Measurements from ENCODE around the gene RIPOR1. TPM values are rescaled to one million over a fixed set of nuclear protein-coding genes. Genes with fewer than 3 reads are reported as not detected.
A peak's percentile ranks its signal among the peaks of the same experiment; 100 is the strongest.

The RIPOR1 gene
- total RNA-seq, 1 experiment from 2014 or later: 59.0 TPM

- CTCF ChIA-PET: interaction anchor here (0.9 to 1.9 kb wide), 5 partner anchors 8 to 16 kb away, joined by 3 to 11 read pairs (median 4); partner anchors contain the start of gene RIPOR1
- DNase-seq: peak; percentile 66
- no TSS peak for BruUV-seq (replicated peaks)
- no peaks in the 10 kb centered on the region for H3K27me3 Mint-ChIP-seq (ENCODE audit: unreplicated experiment)
- peak overlapping the region; percentile 47 for H3K27ac Mint-ChIP-seq (ENCODE audit: unreplicated experiment)
- peak overlapping the region; percentile 69 for H3K4me3 Mint-ChIP-seq (ENCODE audit: low read depth, unreplicated experiment)
- peaks cover 55% of the 10 kb centered on the region for H3K4me1 Mint-ChIP-seq (ENCODE audit: low read depth, unreplicated experiment)
- TF ChIP-seq CTCF (IDR thresholded peaks at IDR 0.05; ENCODE audit: unreplicated experiment): no peak
- H3K9me3 Mint-ChIP-seq (ENCODE audit: low read depth, unreplicated experiment): no peaks in the 10 kb centered on the region
- peaks cover 54% of the 10 kb centered on the region for H3K36me3 Mint-ChIP-seq (ENCODE audit: insufficient read depth, unreplicated experiment)
- intact Hi-C loops (cut with micrococcal nuclease; ENCODE audit: unreplicated experiment): no loop called here
Measured at GRCh38 chr16:67537270-67537635, 8.6 kb downstream of the RIPOR1 start.

- CTCF ChIA-PET: interaction anchor here (0.9 to 1.9 kb wide), 4 partner anchors 8 to 17 kb away, joined by 3 to 11 read pairs (median 6); partner anchors contain the start of gene RIPOR1
- Mint-ChIP-seq H3K4me3 (ENCODE audit: low read depth, unreplicated experiment) (peak overlapping the region; percentile 69), H3K27me3 (ENCODE audit: unreplicated experiment) (no peaks in the 10 kb centered on the region), H3K4me1 (ENCODE audit: low read depth, unreplicated experiment) (peaks cover 55% of the 10 kb centered on the region), H3K9me3 (ENCODE audit: low read depth, unreplicated experiment) (no peaks in the 10 kb centered on the region), H3K27ac (ENCODE audit: unreplicated experiment) (peak overlapping the region; percentile 47), H3K36me3 (ENCODE audit: insufficient read depth, unreplicated experiment) (peaks cover 61% of the 10 kb centered on the region)
- intact Hi-C loops (cut with micrococcal nuclease; ENCODE audit: unreplicated experiment): no loop called here
- peak; percentile 74 for DNase-seq
- no peak for TF ChIP-seq CTCF (IDR thresholded peaks at IDR 0.05; ENCODE audit: unreplicated experiment)
- BruUV-seq (replicated peaks): no TSS peak
Measured at GRCh38 chr16:67537636-67538591, 9.3 kb downstream of the RIPOR1 start.

- H3K9me3 Mint-ChIP-seq (ENCODE audit: low read depth, unreplicated experiment): no peaks in the 10 kb centered on the region
- no peaks in the 10 kb centered on the region for H3K27me3 Mint-ChIP-seq (ENCODE audit: unreplicated experiment)
- peak overlapping the region; percentile 69 for H3K4me3 Mint-ChIP-seq (ENCODE audit: low read depth, unreplicated experiment)
- H3K4me1 Mint-ChIP-seq (ENCODE audit: low read depth, unreplicated experiment): peaks cover 47% of the 10 kb centered on the region
- peaks cover 60% of the 10 kb centered on the region for H3K36me3 Mint-ChIP-seq (ENCODE audit: insufficient read depth, unreplicated experiment)
- no peak overlapping the region for H3K27ac Mint-ChIP-seq (ENCODE audit: unreplicated experiment)
- CTCF ChIA-PET: interaction anchor here (1.0 to 1.9 kb wide), 3 partner anchors 9 to 18 kb away, joined by 7 to 11 read pairs (median 7); partner anchors contain the start of gene RIPOR1
- no peak for TF ChIP-seq CTCF (IDR thresholded peaks at IDR 0.05; ENCODE audit: unreplicated experiment)
- no TSS peak for BruUV-seq (replicated peaks)
- intact Hi-C loops (cut with micrococcal nuclease; ENCODE audit: unreplicated experiment): no loop called here
- peak; percentile 38 for DNase-seq
Measured at GRCh38 chr16:67538666-67539101, 10.1 kb downstream of the RIPOR1 start.

- H3K36me3 Mint-ChIP-seq (ENCODE audit: insufficient read depth, unreplicated experiment): peaks cover 66% of the 10 kb centered on the region
Measured at GRCh38 chr16:67539271-67539670, 10.6 kb downstream of the RIPOR1 start.

More at GRCh38 chr16:67539271-67539670, 10.6 kb downstream of the RIPOR1 start:
- H3K4me3 Mint-ChIP-seq (ENCODE audit: low read depth, unreplicated experiment): peak overlapping the region; percentile 69
- no peaks in the 10 kb centered on the region for H3K9me3 Mint-ChIP-seq (ENCODE audit: low read depth, unreplicated experiment)
- DNase-seq: no peak
- H3K27ac Mint-ChIP-seq (ENCODE audit: unreplicated experiment): no peak overlapping the region
- peaks cover 46% of the 10 kb centered on the region for H3K4me1 Mint-ChIP-seq (ENCODE audit: low read depth, unreplicated experiment)
- intact Hi-C loops (cut with micrococcal nuclease; ENCODE audit: unreplicated experiment): no loop called here
- no peak for TF ChIP-seq CTCF (IDR thresholded peaks at IDR 0.05; ENCODE audit: unreplicated experiment)
- H3K27me3 Mint-ChIP-seq (ENCODE audit: unreplicated experiment): no peaks in the 10 kb centered on the region
- CTCF ChIA-PET: interaction anchor here (1.0 kb wide), 1 partner anchor 18 kb away, joined by 7 read pairs; no protein-coding TSS in a partner anchor
- BruUV-seq (replicated peaks): no TSS peak

All from Calu3 (cell line).